GM08714 (cell line): Measurements from ENCODE around the gene VSIR.

Experiments
- H3K4me3 ChIP-seq: fragments of 200-500 bp; sonication (Bioruptor generic); 2 replicates; pipeline ENCODE4 v1.5.1; 2014; ENCODE audit warnings: mild to moderate bottlenecking, low read length, inconsistent platforms
- ZNF274 ChIP-seq: IDR thresholded peaks from 2 replicates; pipeline ENCODE4 v1.6.1; 2012; ENCODE audit warnings: mild to moderate bottlenecking, low read depth, low read length

The VSIR gene

DNA sequence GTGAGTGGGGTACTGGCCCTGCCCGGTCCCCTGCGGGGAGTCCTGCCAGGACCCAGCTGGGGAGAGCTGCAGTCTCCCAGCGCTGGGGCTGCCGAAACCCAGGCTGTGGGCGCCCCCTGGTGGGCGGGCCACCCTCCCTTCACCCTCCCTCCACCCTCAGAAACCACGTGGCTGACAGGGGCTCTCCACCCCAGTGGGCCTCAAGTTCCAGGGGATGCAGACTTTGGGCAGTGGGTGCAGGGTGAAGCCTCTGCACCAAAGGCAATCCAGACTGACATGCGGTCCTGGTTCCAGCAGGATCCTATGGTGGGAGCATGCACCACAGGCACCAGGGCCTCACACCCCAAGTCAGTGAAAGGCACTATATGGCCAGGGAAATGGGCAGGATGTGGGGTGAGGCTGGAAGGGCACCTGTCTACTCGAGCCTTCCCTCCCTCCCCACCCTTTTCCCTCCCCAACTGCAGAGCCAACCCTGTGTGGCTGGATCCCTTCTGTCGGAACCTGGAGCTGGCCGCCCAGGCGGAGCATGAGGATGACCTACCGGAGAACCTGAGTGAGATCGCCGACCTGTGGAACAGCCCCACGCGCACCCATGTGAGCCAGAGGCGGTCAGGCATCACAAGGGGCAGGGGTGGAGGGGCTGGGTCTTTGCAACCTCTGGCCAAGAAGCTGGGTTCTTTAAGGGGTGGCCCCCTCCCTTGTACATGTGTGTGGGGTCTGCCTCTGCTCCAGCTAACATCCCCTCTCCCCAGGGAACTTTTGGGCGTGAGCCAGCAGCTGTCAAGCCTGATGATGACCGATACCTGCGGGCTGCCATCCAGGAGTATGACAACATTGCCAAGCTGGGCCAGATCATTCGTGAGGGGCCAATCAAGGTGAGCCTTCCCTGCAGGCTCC, 38.9 kb upstream of the VSIR start:
- H3K4me3 ChIP-seq = no peak overlapping the region
- TF ChIP-seq ZNF274 = no peak

DNA sequence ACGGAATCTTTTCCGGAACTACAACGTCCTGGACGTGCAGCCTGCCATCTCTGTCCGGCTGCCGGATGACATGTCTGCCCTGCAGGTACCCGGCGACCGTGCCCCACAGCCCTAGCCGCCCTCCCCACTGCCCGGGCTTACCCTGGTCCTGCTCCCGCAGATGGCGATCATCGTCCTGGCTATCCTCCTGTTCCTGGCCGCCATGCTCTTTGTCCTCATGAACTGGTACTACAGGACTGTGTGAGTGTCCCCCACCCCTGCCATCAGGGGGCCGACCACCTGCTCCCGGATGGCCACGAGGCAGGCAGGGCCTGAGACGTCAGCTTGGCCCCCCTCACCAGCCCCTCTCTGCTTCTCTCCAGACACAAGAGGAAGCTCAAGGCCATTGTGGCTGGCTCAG, 38.0 kb upstream of the VSIR start:
- H3K4me3 ChIP-seq = no peak overlapping the region
- no peak for TF ChIP-seq ZNF274

DNA sequence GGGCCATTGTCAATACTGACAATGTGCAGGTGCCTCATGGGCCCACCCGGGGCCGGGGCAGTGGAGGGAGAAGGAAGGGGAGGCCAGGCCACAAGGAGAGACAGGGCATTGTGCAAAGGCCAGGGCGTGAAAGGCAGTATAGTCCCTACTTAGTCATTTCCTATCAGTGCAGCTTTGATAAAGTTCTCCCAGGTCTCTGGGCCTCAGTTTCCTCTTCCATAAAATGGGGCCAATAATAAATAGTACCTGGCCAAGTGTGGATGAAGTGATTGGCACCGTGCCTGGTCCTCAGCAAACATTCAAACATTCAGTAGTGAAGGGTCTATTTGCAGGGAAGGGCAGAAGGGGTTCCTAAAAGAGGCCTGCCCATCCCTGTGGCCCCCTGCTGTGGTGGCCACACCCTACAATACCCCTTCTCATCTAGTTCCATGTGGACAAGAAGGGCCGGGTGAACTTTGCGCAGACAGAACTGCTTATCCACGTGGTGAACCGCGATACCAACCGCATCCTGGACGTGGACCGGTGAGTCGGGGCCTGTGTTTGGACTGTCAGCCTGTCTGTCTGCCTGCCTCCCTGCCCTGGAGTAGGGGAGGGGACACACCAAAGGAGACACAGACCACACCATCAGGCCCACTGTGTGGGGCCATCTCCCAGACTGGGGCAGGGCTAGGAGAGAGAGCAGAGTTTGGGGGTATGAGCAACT, 36.9 kb upstream of the VSIR start:
- no peak for TF ChIP-seq ZNF274
- no peak overlapping the region for H3K4me3 ChIP-seq

DNA sequence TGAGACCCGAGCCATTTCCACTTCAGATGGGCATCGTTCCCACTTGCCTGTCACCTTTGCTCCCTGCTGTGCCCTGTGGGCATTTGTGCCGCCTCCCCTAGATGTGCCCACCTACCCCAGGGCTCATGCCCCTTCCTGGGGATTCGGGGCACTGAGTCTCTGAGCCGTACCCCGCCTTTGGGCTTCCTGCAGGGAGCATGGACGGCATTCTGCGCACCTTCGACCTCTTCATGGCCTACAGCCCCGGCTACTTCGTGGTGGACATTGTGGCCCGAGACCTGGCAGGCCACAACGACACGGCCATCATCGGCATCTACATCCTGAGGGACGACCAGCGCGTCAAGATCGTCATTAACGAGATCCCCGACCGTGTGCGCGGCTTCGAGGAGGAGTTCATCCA, 36.3 kb upstream of the VSIR start:
- TF ChIP-seq ZNF274 = no peak
- H3K4me3 ChIP-seq = no peak overlapping the region

DNA sequence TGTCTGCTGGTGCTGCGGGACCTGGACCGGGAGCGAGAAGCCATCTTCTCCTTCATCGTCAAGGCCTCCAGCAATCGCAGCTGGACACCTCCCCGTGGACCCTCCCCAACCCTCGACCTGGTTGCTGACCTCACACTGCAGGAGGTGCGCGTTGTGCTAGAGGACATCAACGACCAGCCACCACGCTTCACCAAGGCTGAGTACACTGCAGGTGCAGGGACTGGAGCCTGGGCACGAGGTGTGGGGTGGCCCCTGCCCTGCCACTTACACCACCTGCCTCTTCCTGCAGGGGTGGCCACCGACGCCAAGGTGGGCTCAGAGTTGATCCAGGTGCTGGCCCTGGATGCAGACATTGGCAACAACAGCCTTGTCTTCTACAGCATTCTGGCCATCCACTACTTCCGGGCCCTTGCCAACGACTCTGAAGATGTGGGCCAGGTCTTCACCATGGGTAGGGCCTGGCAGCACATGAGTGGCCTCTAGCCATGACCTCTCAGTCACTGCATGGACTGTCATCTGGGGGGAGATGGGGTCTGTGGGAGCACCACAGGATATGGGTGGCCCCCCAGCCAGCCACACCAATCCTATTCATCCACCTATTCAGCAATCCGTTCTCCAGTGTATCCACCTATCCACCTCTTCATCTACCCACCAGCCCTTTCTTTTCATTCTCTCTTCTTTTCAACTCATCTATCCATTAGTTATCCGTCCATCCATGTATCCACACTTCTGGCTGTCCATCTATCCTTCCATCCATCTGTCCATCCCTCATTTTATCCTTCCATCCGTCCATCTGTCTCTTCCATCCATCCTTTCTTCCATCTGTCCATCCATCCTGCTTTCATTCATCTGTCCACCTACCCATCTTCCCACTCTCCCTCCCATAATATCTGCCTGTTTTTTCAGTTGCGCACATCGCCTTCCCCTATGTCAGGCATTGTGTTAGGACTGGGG, 34.5 kb upstream of the VSIR start:
- no peak for TF ChIP-seq ZNF274

DNA sequence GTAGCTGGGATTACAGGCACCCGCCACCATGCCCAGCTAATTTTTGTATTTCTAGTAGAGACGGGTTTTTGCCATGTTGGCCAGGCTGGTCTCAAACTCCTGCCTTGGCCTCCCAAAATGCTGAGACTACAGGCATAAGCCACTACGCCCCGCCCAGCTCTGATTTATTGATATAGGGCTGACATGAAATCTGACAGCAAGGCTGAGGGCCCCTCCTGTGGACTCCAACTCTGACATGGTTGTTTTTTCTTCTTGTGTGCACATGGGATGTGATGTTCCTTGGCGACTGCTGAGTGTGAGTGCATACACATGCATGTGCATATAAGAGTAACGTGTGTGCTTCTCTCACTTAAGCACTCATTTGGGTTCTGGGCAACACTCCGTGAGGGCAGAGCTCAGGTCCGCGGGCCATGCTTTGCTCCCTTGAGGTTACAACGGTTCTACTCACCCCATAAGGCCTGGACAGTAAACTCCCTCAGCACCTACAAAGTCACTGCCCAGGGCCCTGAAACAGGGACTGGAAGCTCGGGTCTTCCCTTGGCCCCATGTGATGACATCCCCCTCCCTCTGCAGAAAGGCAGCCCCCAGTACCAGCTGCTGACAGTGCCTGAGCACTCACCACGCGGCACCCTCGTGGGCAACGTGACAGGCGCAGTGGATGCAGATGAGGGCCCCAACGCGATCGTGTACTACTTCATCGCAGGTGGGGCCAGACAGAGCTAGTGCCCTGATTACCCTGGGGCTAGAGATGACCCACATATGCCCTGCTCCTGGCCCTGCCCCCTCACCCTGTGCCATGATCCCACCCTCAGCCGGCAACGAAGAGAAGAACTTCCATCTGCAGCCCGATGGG, 33.6 kb upstream of the VSIR start:
- no peak overlapping the region for H3K4me3 ChIP-seq
- no peak for TF ChIP-seq ZNF274

More for the DNA sequence above, 34.5 kb upstream of the VSIR start:
- no peak overlapping the region for H3K4me3 ChIP-seq

DNA sequence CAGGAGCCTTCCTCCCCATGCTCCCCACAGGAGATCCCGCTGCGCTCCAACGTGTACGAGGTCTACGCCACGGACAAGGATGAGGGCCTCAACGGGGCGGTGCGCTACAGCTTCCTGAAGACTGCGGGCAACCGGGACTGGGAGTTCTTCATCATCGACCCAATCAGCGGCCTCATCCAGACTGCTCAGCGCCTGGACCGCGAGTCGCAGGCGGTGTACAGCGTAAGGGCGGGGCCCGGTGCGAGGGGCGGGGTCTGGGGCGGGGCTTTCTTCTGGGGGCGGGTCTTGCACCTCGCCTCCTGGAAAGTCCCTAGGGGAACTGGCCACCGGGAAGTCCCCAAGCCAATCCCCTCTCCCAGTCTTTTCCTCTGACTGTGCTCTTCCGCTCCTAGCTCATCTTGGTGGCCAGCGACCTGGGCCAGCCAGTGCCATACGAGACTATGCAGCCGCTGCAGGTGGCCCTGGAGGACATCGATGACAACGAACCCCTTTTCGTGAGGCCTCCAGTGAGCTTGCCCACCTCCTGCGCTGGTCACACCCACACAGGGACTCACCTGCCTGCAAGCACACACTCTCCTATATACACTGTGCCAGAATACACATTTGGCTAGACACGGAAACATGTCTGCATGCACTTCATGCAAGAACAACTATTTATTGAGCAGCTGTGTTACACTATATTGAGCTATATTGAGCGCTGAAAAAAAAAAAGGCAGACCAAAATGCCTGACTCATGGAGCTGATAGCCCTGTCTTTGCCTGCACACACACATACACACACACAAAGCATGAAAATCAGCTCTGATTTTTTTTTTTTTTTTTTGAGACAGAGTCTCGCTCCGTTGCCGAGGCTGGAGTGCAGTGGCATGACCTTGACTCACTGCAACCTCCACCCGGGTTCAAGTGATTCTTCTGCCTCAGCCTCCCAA, 32.7 kb upstream of the VSIR start:
- no peak overlapping the region for H3K4me3 ChIP-seq
- no peak for TF ChIP-seq ZNF274

DNA sequence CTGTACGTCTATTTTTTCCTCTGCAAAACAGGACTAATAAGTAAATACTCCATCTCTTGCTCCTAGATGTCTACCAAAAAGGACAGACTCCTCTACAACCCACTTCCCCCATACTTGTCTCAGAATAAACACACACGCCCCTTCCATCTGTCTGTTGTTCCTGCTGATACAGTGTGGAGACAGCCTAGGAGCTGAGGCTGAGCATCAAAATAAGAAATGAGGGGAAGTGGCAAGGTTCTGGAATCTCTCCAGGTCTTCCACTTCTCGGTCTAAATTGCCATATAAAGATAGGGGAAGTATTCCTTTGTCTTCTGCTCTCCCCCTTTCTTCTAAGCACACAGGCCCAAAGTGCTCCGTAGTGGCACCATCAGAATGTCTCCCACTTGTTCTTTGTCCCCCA, 30.8 kb upstream of the VSIR start:
- no peak overlapping the region for H3K4me3 ChIP-seq
- no peak for TF ChIP-seq ZNF274

DNA sequence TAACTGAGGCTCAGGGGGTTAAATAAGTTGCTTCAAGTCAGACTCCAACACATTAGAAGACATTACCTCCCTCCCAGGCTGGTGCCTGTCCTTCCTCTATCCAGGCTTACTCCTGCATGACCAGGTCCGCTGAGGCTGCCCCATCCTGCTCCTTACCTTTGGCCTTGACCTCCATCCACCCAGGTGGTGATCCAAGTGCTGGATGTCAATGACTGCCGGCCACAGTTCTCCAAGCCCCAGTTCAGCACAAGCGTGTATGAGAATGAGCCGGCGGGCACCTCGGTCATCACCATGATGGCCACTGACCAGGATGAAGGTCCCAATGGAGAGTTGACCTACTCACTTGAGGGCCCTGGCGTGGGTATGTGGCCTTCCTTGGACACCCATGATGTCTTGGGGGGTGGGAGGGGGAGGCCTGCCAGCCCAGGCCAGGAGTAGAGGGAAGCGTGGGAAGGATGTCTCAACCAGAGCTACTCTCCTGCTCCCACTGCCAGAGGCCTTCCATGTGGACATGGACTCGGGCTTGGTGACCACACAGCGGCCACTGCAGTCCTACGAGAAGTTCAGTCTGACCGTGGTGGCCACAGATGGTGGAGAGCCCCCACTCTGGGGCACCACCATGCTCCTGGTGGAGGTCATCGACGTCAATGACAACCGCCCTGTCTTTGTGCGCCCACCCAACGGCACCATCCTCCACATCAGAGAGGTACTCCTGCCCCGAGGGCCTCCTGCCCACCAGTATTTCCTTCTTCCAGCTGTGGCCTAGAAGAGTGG, 29.6 kb upstream of the VSIR start:
- TF ChIP-seq ZNF274 = no peak
- no peak overlapping the region for H3K4me3 ChIP-seq

DNA sequence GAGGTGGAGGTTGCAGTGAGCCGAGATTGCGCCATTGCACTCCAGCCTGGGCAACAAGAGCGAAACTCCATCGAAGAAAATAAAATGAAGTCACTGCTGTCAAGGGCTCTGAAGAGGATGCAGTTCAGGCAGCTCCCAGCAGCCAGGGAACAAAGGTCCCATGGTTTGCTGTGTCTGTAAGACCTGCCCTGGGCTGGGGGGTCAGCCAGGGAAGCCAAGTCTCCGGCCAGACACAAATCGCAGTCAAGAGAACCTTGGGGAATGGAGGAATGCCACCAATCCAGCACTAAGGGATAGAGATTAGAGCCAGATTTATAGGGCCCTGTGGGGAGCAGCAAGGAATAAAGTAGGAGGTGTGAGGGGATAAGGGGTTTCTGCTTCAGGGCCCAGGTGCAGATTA, 28.9 kb upstream of the VSIR start:
- H3K4me3 ChIP-seq = no peak overlapping the region
- TF ChIP-seq ZNF274 = no peak

DNA sequence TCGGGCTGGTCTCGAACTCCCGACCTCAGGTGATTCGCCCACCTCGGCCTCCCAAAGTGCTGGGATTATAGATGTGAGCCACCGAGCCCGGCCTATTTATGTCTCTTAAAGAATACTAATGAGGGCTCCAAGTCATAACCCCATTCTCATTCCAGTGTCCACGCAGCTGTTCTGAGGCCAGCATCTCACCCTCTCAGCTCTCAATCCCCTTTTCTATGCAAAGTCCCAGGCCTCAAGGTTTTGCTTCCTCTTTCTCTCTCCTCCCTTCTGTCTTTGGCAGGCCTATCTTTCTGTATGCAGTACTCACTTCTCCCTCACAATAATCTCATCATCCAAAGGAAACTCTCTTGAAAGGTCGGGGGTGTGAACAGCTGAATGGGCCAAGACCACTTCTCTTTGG, 28.0 kb upstream of the VSIR start:
- TF ChIP-seq ZNF274 = no peak
- H3K4me3 ChIP-seq = no peak overlapping the region

DNA sequence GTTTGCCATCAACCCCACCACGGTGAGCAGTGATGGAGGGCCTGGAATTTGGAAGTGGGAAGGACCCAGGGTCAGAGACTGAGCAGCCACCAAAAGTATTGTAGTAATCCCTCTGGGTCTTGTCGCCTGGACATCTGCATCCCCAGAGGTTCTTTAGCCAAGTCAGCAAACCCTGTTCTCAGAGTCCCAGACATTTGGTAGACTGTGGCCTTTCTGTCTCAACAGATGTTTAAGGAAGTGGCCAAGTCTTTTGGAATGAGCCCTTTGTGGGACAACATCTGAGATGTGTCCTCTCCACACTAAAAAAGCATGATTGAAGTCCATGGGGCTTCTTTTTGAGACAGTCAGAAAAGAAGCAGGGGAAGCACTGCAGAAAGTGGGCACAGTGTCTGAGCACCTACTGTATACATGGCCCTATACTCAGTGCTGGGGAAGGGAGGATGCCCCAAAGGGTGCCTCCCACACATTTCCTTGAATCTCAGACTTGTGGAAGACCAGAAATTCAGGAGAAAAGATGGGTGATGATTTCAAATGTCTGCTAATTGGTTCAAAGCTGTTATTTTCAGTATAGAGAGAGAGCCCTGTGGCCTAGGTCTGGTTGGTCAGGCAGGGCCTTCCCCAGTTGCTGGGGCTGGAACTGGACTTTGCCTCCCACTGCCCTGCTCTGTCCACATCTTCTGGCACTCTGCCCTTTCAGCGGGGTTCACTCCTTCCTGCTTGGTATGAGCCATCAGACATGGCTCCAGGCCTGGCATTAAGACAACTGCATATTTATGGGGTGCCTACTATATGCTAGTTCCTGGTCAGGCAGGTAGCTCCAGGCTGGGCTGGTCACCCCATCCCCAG, 26.5 kb upstream of the VSIR start:
- TF ChIP-seq ZNF274 = no peak
- H3K4me3 ChIP-seq = no peak overlapping the region
